Thoracic aorta endothelial cell (primary cell): ENCODE data around the gene ATOX1. TPM values are rescaled to one million over a fixed set of nuclear protein-coding genes. Genes with fewer than 3 reads are reported as not detected.

Experiments used
- small RNA-seq: library from RNA; depleted of rRNA; stranded (forward); fragments of <200 nt; gene quantifications from one replicate; pipeline ENCODE3, GENCODE V24; 2012
- total RNA-seq: library from RNA; depleted of rRNA; stranded (reverse); fragments of >200 nt; gene quantifications from 2 replicates; pipeline ENCODE4 v1.2.3, GENCODE V29; 2012

Gene ATOX1, protein sequence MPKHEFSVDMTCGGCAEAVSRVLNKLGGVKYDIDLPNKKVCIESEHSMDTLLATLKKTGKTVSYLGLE
- 44.8 and 54.9 TPM in 2 replicates for total RNA-seq

DNA sequence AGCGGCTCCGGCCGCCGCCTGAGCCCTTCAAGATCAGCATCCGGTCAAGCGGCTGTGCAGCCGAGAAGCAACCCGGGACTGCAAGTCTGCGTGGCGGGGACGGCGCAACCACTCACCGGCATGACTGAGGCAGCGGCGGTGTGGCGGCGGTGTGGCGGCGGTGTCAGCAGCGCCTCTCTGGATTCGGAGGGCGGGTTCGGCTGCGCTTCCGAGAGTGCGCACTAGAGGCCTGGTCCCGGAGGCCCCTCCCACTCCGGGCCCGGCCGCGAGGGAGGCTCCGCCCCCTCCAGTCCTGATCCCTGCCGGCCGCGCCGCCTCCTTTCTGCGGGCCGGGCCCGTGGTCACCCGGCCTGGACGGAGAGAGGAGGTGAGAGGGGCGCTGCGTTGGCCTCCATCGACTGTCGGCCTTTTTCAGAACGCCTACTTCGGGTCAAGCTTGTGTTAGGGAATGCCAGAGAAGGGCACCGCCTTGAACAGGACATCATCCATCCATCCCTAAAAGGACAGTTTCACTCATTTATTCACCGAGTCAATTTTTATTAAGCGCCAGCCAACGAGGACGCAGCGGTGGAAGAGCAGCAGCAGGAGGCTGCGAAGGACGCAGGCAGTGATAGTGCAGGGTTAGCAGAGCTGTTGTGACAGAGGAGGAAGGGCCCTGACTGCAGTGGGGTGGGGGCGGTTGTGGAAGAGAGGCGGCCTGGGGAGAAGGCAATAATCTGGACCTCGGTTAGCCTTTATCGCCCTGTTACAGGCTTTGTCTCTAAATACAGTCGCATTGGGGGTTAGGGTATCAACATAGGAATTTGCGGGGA, at the start of gene ATOX1:
Gene ATOX1 (minus strand): TSS at position 202 of the 812 bp plus-strand sequence. CDS start 80 bp downstream, at position 122.

DNA sequence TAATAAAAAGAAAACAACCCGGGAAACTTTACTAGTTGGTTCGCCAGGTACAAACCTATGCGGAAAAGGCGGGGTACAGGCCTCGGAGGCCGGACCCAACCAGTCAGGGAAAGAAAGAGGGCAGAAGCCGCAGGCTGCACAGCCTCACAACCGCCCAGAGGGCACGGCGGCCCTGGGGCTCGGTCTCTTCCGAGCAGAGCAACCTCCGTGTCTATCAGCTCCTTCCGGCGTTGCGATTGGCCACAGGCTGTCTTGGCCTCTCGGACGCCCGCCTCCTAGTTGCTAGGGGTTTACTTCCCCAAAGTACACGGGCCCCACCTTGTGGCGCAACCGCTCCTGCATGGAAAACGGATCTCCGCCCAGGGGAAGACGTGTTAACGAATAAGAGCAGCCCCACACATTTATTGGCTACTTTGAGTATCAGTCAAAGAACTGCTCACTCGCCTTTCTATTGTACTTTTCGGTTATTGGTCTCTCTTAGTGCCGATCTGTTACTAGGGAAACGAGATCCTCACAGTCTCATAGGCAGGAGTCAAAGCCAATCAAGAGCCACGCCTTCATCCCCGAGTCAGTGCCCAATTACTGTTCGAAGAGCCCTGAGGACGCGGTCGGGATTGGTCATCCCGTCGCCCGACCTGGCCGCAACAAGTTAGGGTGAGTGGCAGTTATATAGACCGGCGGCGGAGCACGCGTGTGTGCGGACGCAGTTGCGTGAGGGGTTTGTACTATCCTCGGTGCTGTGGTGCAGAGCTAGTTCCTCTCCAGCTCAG, 13.0 kb upstream of the ATOX1 start, which contains the start of gene G3BP1:
Gene G3BP1 (plus strand): TSS at position 696 of the 770 bp plus-strand sequence. CDS start 14,667 bp downstream, outside the sequence.

Small RNAs within 50 kb of the gene (small RNA-seq; reads per million reads assigned to genes)
- gene RN7SKP232, result not detected

Other genes starting within 250 kb of the ATOX1 start
- gene FAT2, start 167.3 kb downstream of the ATOX1 start, total RNA-seq, result under 0.01 TPM in 1 of 2 replicates, not detected in the other
- gene SPARC, start 71.7 kb downstream of the ATOX1 start, total RNA-seq, result 932 and 1,783 TPM in 2 replicates
- gene G3BP1, start 13.3 kb upstream of the ATOX1 start, total RNA-seq, result 328 and 332 TPM in 2 replicates
- not detected in 2 replicates for gene GLRA1, start 166.2 kb upstream of the ATOX1 start, total RNA-seq